GM18873 (cell line): ENCODE measurements around the gene GRK5.

Experiments
- ATAC-seq: cut with Tn5 transposase; IDR thresholded peaks from one replicate; pipeline ENCODE4 v1.9.1; 2021; ENCODE audit warnings: mild to moderate bottlenecking, moderate library complexity, moderate number of reproducible peaks; ENCODE audit not compliant: unreplicated experiment, low FRiP score

GRK5 gene

DNA sequence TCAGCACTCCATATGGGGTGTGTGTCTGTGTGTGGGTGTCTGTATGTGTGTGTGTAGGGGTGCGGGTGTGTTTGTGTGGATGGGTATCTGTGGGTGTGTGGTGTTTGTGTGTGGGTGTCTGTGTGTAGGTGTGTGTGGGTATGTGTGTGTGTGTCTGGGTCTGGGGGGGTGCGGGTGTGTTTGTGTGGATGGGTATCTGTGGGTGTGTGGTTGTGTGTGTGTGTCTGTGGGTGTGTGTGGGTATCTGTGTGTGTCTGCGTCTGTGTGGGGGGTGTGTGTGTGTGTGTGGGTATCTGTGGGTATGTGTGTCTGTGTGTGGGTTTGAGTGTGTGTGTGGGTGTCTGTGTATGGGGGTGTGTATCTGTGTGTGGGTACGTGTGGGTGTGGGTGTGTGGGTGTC lies 186.5 kb downstream of the GRK5 start:
- ATAC-seq, result no peak

- ATAC-seq, result no peak
Measured at GRCh38 chr10:119394657-119395279, 187.4 kb downstream of the GRK5 start.

DNA sequence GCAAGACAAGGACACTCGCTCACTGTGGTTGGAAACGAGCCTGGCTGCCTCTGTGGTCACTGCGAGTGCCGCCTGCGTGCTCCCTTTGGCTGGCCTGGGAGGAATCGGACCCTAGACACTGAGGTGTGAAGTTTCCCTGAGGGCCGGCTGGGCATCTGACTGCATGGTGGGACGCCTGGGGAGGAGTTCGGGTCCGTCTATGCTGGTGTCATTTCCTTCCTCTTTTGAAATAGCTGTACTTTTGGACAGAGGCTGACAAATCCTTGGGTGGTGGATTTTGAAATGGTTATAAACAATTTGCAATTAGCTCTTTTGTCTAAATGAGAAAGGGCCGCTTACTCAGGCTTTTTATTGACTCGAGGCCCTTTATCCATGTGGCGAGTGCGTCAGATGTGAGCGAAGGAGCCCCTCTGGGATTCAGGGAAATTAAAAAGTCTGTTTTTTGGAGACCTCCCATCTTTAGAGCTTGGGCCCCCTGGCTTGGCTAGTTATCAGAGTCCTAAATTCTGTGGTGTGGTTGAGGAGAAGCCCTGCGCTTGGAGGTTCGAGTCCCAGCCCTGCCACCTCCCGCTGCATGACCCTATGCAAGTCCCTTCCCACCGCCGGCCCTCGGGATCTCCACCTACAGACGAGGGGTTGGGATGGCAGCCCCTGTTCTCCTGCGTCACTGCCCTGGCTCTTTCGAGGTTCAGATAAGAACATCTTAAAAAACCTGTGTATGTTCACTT lies 188.1 kb downstream of the GRK5 start:
- no peak for ATAC-seq

GRCh38 chr10:119396008-119396708 lies 188.8 kb downstream of the GRK5 start:
- no peak for ATAC-seq

DNA sequence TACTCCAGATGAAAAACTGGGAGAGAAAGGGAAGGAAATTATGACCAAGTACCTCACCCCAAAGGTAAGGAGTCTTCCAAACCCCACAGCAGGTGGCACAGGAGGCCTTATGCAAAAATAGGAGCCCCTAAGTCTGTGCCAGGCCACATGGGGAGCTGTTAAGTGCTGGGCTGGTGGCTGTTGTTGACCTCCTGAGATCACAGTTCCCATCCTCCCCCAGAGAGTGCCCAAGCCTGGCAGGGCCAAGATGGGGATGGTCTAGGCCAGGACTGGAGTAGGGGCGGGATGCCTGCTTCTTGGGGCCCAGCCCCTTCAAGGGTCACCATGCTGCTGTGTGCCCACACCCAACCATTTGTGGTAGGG lies 189.3 kb downstream of the GRK5 start:
- ATAC-seq, result no peak

- ATAC-seq, result no peak
Measured at GRCh38 chr10:119397416-119397815, 190.0 kb downstream of the GRK5 start.

DNA sequence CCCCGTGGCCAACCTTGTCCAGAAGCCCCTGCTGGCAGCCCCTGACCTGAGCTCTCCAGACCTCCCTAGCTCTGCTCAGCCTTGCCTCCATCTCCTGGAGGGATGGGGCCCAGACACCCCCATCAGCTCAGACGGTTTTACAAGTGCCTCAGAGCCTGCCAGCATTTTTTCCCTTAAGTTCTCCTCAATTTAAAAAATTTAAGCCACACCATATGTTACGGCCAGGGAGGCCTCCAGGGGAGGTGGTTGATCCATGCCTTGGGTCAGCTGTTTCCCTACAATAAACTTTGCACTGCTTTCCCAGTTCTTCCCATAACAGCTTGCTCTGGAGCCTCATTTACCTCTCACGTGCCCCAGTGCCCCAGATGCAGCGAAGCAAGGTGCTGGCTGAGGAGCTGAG lies 191.6 kb downstream of the GRK5 start:
- no peak for ATAC-seq

GRCh38 chr10:119399466-119399865 lies 192.1 kb downstream of the GRK5 start:
- ATAC-seq, result no peak

- no peak for ATAC-seq
Measured at GRCh38 chr10:119401671-119402395, 194.5 kb downstream of the GRK5 start.

- ATAC-seq, result no peak
Measured at GRCh38 chr10:119403921-119404320, 196.6 kb downstream of the GRK5 start.

- no peak for ATAC-seq
Measured at GRCh38 chr10:119404719-119405519, 197.5 kb downstream of the GRK5 start.

GRCh38 chr10:119405520-119405807 lies 198.1 kb downstream of the GRK5 start:
- no peak for ATAC-seq

DNA sequence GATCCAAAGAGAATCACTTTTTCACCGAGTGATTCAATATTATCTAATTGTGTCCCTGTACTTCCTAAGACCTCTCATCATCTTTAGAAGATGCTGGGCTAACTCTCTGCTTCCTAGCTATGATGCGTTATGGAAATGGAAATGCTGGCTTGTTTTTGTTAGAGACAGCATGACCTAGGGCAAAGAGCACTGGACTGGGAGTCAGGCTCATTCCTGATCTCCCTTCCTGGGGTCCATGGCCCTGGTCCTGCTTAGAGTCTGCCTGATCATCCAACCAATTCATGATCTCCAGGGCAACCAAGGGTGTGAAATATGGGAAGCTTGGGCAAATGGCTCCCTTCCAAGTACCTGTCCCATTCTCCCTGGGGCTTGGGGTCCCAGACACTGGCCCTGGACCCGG lies 198.8 kb downstream of the GRK5 start:
- ATAC-seq, result no peak

DNA sequence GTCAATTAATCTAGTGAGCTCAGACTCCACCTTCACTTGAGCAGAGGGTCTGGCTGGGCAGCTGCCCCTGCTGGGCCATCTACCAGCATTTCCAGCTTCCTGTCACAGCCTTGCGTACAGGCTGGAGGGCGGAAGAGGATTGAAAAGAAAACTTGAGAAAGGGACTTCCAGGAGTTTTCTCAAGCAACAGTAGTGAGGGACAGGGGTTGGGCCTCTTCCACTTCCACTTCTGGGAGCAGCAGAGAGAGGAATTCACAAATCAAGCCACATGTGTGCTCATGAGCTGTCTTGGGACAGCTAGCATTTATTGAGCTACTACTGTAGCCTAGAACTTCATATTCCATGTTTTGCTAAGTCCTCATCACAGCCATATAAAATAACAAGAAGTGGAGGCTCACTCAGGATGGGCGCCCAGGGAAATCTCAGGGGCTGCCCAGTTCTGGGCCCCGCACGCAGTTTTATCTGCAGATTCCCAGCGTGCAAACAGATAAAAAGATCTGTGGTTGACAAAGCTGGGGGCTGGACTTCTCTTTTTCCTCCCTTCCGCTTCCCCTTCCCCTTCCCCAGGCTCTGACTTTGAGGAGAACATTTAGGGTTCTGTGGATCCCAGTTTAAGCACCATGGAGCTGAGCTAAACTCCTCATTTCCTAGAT lies 199.4 kb downstream of the GRK5 start:
- no peak for ATAC-seq

DNA sequence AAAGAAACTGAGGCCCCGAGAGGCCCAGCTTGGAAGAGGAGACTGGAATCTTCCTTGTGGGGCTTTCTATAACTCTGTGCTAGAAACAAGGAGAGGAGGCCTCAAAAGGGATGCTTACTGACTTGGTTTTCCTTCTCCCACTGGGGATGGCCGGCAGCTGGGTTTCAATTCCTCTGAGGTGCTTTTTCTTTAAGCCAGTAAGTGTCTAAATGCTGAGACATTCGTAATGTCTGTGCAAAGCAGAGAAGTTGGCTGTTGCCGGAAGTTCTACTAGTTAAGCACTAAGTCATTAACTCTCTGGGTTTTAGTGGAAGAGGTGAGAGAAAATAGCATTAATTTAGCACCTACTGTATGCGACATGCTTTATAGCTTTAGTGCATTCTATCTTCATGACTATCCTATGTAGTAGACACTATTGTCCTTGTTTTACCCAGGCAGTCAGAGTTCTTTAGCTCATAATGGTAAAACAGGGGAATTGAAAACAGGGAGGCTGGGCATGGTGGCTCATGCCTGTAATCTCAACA lies 199.9 kb downstream of the GRK5 start:
- ATAC-seq, result no peak

- no peak for ATAC-seq
Measured at GRCh38 chr10:119408072-119408471, 200.7 kb downstream of the GRK5 start.

DNA sequence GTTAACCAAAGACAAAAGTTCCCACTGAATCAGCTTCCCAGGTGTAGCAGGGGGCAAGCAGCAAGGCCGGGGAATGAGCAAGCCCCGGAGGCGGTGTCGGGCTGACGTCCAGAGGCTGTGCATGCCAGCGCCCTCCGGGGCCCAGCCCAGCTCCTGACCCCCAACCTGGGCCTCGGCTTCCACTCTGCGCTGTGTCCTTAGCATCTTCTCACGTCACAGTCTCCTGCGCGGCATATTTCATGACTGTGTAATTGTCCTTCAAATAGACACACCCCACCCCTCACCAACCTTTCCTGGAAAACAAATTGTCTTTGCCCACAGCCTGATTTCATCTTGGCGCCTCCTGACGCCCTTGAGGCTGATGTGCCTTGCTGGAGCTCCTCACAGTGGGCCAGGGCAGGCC lies 201.6 kb downstream of the GRK5 start:
- no peak for ATAC-seq

- no peak for ATAC-seq
Measured at GRCh38 chr10:119409385-119409784, 202.0 kb downstream of the GRK5 start.

GRCh38 chr10:119409906-119410305 lies 202.5 kb downstream of the GRK5 start:
- ATAC-seq, result no peak
